DMS79 (cell line): ENCODE results near the gene TTC4.
A peak's percentile ranks its signal among the peaks of the same experiment; 100 is the strongest.
"Not testable (repeated sequence)": the region's sequence is repeated elsewhere in the genome, so short reads cannot be mapped to it uniquely, and the experiment has no call there.

Experiments used
- DNase-seq: peaks from one replicate; lab custom pipeline; 2025; lab: John Stamatoyannopoulos, UW

TTC4 gene

GRCh38 chr1:54748094-54748835 is 32.6 kb downstream of the TTC4 start:
- no peak for DNase-seq

GRCh38 chr1:54750596-54750995 is 34.9 kb downstream of the TTC4 start:
- DNase-seq = peak; percentile 43

DNA sequence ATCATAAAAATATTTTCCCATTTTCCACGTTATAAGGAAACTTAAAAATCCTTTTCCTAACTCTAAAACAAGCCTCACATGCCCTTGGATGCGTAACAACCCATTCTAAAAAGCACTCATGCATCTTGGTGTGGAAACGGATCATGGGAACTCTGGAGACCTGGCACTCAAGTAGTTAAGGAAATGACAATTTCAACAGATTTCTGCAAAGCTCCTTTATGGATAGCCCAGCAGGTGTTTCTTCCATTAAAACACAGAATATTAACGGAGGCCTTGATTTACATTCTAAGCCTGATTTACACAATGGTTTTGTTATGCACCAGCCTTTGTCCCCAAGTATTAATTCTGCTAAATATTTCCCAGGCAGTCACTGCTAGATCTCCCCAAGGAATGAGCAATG is 35.8 kb downstream of the TTC4 start:
- DNase-seq = no peak

DNA sequence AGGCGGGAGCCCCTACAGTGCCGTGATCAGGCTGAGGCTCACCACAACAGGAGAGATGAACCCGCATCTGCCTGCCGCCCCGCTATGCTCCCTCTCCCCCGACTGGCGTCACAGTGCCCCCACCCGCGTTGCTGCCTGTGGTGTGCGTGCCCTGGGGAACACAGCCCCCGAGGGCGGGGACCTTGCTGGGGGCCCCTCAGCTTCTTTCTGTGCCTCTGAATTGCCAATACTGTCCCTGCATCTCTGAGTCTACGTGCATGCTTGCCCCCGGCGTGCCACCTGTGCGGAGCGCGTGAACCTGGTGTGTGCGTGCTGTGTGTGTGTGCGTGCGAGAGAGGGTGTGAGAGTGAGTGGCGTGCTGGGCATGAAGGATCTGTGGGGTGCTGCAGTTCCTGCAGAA is 38.4 kb downstream of the TTC4 start:
- DNase-seq = no peak

DNA sequence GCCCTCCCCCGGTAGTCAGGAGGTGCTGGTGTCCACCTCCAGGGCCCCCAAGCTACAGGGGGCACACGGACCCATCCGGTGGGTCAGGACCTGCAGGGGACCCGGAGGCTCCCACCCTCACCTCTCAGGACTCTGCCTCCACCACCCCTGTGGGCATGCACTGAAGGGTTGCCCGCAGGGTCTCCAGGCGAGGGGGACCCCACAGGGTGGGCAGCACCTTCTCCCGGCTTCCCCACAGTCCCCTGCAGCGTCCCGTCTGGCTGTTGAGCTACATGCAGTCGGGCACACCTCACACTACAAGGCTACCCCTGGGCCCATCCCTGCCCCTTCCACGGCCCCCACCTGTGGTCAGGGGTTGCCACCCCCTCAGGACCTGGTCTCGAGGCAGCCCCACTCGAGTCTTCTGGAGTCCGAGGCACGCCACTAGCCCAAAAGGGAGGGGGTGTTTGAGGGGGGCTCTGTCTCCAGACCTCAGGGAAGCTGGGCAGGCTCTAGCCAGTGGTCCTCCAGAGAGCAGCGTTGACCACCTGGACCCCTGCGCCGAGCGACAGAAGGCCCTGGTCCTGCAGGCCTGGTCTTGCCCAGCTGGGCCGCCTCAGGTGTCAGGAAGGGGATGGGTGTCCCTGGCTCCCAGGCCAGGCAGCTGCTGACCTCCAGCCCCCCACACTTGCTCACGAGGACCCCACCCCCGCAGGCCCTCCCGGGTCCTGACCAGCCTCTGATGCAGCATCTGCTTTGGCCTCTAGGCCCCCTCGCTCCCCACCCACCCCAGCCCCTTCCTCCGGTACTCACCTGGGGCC is 39.0 kb downstream of the TTC4 start:
- DNase-seq = no peak

DNA sequence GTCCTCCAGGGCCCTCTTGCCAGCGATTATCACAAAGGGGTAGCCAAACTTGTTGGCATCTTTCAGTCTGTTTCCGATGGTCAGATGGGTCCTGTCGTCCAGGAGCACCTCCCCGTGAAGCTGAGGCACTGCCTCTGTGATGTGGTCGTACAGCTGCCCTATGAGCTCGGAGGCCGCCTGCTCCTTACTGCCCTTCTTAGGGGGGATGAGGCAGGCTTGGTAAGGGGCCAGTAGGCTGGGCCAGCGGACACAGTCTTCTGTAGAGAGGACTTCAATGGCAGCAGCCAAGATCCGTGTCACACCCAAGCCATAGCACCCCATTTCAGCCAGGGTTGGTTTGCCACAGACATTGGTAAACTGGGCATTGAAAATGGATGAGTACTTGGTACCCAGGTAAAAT is 42.2 kb downstream of the TTC4 start:
- no peak for DNase-seq

DNA sequence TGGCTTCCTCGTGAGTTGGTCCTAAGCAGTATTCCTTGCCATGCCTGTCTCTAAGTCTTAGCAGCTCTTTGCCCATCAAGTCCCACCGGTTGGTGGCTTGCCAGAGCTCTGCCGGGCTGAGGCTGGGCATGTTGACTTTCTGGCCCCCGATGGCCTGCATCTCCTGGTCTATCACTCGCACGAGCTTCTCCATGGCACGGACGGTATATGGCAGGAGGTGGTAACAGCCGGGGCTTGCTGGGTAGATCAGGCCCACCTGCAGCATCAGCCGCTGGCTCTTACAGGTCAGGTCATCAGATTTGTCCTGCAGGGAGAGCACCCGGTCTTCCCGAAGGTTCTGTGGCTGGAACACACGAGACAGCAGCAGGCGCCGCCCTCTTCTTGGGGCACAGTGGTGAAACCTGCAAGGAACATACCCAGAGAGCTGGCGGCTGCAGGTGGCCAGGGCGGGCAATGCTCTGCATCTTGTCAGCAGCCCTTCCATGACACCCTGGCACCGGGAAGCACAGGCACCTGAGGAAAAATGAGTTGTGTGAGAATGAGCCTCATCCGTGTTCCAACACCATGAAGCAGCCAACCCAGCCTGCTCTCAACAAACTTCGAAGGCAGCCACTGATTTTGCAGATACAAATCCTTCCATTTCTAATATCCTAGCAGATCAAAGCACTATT is 43.2 kb downstream of the TTC4 start:
- no peak for DNase-seq

- no peak for DNase-seq
Observed at GRCh38 chr1:54763816-54764132, 48.1 kb downstream of the TTC4 start.

- peak; percentile 99 for DNase-seq
Observed at GRCh38 chr1:54764133-54764921, 48.7 kb downstream of the TTC4 start, which contains the start of gene PARS2. Gene PARS2 (minus strand): TSS chr1:54764523. CDS start chr1:54759161, 5,362 bp downstream.

- no peak for DNase-seq
Observed at GRCh38 chr1:54764922-54765561, 49.4 kb downstream of the TTC4 start.

DNA sequence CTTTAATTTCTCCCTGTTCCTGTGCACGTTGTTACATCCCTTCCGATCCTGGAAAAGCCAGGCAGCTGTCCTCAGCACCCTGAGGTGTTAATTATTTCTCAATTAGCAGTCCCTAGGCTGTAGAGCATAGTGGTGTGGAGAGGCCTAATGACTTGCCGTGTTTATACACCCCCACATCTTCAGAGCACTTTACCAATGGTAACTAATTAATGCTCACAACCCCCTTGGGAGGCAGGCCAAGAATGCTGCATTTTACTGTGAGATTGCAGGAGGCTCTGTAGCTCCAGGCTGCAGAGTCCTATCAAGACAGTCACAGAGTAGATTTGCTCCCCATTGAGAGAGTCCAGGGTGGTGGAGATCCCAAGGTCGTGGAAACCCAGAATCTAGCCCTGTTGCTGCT is 51.1 kb downstream of the TTC4 start:
- no peak for DNase-seq

GRCh38 chr1:54767526-54767925 is 51.9 kb downstream of the TTC4 start:
- DNase-seq = no peak

DNA sequence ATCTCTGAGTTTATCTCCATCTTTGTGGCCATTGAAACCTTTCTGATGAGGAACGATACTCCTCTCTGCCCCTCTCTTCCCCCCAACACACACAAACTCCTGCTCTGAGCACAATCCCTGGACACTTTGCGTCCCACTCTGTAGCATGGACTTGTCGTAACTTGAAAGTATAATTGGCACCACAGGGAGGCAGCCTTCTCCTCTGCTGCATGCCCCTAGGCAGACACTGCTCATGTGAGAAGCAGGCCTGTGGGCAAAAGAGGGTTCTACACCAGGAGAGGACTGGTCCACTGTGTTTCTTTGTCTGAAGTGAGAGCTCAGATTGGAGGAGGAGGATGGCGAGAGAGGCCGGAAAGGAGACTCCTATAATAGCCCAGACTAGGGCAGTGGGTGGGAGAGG is 52.4 kb downstream of the TTC4 start:
- no peak for DNase-seq

DNA sequence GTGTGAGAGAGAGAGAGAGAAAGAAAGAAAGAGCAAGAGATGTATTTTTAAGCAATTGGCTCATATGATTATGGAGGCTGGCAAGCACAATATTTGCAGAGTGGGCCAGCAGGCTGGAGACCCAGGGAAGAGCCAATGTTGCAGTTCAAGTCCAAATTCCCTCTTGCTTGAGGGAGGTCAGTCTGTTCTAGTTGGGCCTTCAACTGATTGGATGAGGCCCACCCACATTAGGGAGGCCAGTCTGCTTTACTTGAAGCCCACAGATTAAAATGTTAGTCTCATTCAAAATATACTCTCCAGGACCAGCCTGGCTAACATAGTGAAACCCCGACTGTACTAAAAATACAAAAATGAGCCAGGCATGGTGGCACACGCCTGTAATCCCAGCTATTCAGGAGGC is 57.3 kb downstream of the TTC4 start:
- no peak for DNase-seq

GRCh38 chr1:54774820-54775498 is 59.3 kb downstream of the TTC4 start:
- no peak for DNase-seq

GRCh38 chr1:54775828-54776721 is 60.4 kb downstream of the TTC4 start:
- DNase-seq = not testable (repeated sequence)

GRCh38 chr1:54777011-54777410 is 61.4 kb downstream of the TTC4 start:
- DNase-seq = no peak

DNA sequence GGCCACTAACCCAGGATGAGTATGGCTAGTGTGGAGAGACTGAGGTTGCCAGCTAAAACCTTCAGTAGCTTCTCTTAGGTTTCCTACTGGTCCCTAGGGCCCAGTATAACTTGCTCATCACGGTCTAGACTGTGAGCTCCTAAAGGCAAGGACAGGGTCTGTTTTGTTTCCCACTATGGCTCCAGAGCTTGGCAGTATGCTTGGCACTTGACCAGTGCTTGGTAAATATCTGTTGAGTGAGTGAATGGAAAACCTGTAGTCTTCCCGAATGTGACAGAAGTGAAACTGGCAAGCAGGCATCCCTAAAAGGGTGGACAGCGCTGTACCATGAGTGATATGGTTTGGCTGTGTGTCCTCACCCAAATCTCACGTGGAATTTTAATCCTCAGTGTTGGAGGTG is 61.8 kb downstream of the TTC4 start:
- no peak for DNase-seq

- no peak for DNase-seq
Observed at GRCh38 chr1:54781023-54781723, 65.5 kb downstream of the TTC4 start.
